Right forelimb (tissue), 1 donor: ENCODE measurements around the gene ARPP21.

Experiments used
- DNase-seq: peaks from one replicate; pipeline ENCODE4 v3.0.0-alpha.2; 2018

The ARPP21 gene

DNA sequence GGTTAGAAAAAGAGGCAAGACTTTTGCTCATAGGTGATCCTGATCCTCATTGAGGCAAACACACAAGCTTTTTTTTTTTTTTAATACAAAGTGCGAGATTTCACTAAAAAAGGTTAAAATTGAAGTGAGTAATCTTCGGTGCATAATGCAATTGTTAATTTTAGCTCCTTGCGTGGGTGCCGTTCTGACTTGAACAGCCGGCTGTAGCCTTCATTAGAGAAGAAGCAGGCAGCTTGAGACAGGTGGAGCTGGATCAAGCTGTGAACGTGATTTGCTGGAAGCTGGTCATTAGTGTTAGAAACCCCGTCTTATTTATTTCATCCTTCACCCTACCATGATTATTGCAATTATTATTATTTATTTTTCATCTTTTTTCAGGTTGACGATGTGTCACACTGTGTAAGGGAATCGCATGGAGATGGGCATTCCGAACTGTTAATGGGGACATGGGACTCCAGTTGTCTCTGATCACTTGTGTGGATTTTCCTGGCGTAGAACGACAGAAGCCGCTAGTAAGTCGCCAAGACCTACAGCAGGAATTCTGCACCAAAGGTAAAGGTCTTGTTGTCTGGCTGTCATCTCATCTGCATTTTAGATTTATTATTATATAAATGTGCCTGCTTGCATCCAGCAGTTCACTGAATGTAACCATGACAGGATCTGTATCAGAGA lies 40.2 kb downstream of the ARPP21 start:
- peak; percentile 45 for DNase-seq

DNA sequence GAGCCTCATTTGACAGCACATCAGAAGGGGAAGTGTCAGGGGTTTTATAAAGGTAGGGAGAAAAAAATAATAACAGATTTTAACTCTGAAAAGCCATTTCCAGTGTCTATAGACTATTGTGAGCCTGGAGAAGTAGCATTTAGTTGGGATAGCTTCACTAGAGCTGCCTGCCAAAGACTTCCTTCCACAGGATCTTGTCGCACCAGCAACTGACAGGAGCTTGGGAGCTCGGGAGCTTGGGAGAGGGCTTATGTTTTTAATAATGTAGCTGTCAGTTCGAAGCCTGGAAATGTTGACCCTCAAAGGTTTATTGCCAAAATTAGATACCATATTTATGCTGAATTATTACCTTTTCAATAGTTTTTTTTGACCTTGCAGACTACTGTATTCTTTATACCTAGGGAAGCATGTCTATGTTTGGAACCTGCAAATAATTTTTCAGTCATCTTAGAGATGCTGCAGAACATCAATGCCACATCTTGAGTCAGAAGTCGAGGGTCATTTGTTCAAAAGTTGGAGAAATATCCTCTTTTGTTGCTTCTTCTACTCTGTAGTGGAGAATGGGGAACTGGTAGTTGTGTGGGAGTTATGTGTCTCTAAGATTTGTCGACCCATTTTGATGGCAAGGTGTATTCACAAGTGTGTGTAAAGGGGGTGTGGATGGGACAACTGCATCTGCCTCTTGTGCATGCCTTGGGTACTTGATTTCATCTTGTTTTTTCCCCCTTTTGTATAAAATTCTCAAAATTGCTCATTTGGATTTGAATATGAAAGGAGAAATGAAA lies 41.7 kb downstream of the ARPP21 start:
- no peak for DNase-seq

DNA sequence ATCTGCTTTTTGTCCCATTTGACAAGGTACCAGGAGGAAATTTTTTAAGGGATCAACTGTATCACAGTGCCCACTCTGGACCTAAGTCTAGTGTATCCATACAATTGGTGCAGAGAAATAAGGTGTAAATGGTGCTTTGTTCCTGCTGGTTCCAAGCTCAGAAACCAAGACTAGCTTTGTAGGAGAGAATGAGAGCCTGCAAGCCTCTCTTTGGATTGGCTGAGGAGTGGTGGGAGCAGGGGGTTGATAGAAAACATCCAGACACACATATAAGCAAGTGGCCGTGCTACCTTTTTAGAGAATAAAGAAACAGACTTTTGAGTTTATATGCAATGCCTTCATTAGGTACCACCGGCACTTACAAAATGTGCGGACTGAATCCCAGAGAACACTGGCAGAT lies 45.8 kb downstream of the ARPP21 start:
- no peak for DNase-seq

DNA sequence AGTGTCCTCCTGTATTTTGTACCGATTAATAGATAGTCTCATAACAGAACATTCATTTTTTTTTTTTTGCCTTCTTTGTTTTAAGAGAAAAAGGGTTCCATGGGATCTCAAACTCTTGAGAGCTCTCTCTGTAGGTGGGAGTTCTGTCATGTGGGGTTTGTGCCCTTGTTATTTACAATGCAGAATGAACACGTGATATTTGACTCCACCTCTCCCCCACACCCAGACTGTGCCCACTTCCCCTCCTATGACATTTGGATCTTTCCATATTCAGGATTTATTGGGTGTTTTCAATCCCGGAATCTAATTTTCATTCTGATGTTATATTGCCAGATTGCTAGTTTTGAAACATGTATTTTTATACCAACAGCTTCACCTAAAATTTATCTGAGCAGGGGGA lies 49.5 kb downstream of the ARPP21 start:
- no peak for DNase-seq

DNA sequence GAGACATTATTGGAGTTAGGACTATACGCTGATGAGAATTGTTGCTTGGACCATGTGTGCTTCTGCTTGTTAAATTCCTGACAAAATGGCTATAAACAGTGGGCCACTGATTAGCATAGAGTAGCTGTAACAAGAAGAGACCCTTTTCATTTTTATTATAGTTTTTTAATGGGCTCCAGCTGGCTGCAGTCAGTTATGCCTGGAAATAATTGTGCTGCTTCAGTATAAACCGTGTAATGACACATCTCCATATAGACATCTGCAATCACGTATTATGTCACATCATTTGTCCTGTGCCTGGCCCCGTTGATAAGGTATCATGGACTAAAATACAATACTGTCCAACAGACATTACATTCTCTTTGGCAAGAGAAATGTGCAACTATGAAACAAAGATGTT lies 50.9 kb downstream of the ARPP21 start:
- DNase-seq: no peak

DNA sequence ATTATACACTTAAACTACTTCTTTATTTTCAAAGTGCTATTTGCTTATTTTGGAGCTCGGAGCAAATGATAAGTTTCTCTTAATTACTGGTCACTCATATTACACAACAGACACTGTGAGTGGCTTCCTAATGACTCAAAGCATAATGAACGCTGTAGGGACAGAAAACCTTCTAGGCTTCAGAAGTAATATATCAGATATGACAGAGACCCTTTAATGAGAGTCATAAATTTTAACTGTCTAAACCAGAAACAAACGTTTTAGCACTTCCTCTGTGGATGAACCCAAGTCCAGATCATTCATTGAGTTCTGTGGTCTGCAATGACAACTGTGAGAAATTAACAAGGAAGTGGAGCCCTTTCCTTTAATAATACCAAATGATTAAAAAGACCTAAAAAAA lies 66.6 kb downstream of the ARPP21 start:
- no peak for DNase-seq

DNA sequence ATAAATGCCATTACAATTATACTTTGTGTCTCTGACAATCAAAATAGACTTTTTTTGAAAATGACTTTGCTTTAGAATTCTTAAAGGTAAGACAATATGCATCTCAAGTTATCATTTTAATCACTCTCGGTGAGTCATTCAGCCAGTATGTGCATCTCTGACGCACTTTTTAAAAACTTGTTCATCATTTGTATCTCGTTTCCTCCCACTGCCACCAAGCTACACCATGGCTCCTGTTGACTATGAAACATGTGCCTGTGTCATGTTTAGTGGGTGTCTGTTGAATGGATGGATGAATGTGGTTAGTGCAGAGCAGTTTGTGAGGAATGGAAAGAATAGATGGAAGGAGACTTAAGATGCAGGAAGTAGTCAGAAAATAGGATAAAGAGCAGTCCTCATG lies 68.6 kb downstream of the ARPP21 start:
- DNase-seq: no peak

DNA sequence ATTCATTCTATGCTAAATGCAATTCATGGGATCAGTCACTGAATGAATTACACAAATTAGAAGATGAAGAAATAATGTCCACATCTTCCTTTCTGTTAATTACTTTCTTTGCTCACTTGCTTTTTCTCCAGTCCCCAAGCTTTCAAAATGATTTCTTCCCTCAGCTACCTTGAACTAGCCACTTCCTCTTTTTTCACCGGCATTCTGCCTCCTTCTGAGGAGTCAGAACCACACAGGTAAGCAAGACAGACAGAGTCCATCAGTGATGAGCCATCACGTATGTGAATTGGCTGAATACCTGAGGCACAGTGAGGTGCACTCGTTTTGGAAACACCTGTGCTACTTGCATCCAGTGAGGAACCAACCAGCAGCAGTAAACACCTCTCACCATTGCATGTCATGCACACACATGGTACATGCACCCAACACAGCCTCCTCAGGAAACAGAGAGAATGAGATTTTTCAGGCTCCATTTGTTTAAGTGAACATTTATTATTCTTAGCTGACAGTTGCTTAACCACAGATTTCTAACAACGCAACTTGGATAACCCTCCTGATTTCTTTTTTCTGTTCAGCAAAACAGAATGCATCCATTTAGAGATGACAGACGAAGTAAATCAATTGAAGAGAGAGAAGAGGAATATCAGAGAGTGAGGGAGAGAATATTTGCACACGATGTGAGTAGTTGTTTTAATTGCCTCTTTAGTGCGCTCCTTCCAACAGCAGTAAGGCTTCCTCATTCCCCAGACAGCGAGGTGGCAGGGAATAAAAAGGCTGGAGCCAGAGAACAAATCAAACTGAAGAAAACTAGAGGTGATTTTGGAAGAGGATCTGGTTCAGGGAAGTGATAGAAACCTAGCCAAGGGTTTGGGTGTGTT lies 69.3 kb downstream of the ARPP21 start:
- no peak for DNase-seq

DNA sequence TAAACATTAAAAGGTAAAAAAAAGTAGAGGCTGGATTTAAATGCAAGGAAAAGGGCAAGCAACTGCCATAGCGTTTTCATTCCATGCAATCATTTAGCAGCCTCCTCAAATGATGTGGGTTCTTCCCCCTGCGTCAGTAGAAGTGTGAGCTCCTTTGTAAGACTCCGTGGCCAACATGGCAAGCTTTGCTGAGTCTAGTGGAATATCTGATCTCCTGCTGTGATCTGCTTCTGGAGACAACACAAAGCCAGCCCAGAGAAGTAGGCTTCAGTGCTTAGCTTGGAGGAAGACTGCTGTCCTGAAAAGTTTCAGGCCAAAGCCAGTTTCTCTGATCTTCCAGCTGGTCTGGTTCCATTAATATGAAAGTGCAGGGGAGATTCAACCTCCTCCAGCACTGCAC lies 70.4 kb downstream of the ARPP21 start:
- no peak for DNase-seq

DNA sequence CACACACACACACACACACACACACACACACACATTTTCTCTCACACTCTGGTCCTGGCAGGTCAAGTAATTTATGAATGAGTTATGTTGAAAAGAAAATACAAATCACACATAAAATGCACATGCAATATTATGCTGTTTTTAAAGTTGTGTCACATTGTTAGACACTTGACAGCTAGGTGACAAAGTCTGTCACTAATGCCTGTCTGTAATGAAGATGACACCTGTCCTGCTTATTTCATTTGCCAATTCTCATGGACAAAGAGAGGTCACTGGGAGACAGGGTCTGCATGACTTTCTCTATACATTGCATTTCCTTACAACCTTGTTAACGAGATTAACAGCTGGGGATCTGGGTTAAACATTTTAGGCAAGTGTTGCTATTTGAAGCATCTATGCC lies 71.2 kb downstream of the ARPP21 start:
- no peak for DNase-seq

DNA sequence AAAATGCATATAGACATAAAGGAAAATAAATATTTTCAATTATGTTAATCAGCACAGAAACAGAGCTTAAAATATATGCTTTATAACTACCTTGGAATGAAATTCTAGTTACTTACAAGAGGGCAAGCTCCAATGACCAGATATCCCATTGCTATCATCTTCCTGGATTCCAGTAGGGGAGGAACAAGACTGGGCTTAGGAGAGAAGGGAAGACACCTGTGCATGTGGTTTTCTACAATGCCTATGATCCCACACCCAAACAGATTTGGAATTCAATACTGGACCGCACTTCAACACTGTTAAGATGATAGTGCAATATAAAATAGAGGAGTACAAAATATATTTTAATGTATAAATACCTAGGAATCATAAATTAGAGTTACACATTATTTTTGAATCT lies 79.6 kb downstream of the ARPP21 start:
- DNase-seq: no peak

DNA sequence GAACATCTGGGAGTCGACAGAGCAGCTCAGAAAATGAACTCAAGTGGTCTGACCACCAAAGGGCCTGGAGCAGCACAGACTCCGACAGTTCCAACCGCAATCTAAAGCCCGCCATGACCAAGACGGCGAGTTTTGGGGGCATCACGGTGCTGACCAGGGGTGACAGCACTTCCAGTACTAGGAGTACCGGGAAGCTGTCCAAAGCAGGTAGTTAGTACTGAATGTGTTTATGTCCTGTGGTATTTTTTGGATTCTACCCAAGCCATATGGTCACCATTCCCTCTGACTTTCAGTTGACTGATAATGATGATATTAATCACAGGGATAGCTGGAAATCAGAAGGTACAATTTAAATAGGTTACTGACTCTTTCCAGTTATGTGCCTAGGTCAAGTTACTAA lies 82.3 kb downstream of the ARPP21 start:
- no peak for DNase-seq

DNA sequence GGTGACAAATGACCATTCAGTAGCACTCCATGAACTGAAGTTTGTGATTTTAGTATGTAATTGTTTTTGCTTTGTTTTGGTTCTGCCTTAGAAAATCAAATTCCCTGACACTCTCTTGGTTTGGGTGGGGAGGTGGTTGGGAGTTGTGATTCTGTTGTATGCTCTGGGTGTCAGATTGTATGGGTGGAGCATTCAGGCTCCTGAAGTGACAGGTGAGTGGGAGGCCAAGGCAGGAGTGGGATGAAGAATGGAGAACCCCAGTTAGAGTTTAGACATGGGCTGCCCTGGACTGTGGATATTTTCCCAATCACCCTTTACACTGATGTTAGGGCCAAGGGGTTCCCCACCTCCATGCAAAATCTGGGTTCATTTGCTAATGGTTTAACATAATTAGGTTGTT lies 83.6 kb downstream of the ARPP21 start:
- DNase-seq: no peak

DNA sequence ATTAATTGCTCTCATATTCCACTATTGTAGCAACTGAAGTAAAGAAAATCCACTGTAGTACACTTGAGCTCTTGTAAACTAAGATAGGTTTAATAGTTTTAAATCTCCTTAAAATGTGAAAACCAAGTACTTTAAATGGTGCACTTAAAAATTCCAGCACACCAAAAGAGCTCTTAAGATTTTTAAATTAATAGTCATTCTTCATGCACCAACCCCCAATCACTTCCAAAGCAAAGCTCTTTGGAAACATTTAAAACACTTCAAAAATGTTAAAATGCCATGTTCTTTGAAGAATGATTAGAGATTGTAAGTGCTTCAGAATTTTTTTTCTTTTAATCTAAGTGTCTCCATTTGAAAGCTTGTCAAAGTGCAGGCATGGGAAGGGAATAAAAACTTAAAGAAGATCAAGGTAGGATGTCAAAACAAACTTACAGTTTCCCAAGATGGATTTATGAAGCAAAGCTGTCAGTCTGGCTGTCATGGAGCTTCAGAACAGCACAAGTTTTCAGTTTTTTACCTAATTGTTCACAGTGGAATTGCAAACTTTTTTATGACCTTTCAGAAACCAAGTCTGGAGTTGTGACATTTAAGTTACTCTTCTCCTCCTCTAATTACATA lies 84.3 kb downstream of the ARPP21 start:
- DNase-seq: no peak

DNA sequence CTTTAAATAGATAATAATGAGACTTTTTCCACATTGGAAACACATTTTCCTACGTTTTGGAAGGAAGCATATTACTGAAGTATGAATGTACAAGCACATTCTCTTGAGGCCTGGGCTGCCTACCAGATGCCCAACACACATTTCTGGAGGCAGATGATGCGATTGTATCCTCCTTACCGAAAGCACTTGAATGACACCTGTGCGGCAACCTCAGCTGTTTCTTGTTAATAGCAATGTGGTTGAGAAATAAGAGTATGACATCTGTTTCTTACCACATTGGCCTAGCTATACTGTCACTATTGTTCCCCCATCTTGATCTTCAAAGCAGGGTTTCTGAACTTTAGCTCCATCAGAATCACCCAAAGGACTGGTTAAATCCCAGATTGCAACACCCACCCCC lies 84.8 kb downstream of the ARPP21 start:
- DNase-seq: no peak

DNA sequence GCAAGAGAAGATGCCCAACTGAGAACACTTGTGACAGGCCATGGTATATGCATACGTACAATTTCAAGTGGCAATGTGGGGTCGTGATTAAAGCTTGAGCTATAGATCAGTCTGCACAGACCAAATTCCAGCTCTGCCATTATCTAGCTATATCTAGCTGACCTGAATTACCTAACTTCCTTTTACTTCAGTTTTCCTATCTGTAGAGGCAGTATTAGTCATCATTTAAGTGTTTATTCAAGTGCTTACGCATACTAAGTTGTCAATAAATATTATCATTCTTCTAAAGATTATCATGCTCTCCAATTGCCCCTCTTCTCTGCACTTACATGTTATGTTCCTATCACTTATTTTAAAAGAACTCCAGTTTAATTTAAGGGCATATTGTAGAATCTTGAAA lies 87.9 kb downstream of the ARPP21 start:
- DNase-seq: no peak

DNA sequence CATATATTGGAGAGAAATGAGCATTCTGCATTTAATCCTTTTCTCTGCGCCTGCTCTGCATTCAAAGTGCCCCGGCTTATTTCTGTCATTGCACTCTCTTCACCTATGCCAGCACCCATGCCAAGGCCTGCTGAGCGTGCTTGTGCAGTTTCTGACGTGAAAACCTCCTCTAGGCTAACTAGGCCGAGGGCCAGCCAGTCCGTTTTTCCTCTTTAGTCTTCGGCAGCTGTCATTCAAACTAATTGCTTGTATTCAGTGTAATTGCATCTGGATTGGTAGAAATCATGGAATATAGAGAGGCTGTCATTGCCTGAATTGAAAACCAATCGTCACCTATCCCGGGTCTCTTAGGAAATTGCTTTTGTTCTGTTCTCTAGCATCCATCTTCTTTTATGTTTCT lies 94.0 kb downstream of the ARPP21 start:
- no peak for DNase-seq

DNA sequence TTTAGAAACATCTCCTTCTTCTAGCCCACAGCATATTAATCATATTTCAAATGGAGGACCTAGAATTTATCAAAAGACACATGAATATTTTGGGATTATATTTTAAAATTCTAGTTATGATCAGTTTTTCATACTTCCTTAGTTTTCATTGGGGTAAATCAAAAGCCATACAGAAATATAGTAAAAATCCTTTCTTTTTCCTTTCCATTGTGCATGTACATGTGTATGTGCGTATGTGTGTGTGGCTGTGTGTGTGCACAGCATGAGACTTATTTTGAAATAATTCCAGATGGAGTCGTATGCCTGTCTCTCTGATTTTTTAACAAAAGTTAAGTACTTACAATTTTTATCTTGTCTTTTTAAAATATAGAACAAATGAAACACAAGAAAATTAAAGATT lies 94.5 kb downstream of the ARPP21 start:
- DNase-seq: no peak

DNA sequence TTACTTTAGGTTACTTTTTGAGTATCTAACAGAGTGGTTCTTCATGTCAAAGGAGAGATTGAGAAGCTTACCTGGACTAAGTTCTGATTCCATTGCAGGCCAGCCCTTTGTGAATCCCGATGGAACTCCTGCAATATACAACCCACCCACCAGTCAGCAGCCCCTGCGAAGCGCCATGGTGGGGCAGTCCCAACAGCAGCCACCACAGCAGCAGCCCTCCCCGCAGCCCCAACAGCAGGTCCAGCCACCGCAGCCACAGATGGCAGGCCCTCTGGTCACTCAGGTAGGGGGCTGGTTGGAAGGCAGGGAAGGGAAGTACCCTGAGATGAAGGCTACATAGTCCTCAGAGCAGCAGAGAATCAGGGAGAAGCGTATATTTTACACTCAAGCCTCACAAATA lies 97.8 kb downstream of the ARPP21 start:
- no peak for DNase-seq

DNA sequence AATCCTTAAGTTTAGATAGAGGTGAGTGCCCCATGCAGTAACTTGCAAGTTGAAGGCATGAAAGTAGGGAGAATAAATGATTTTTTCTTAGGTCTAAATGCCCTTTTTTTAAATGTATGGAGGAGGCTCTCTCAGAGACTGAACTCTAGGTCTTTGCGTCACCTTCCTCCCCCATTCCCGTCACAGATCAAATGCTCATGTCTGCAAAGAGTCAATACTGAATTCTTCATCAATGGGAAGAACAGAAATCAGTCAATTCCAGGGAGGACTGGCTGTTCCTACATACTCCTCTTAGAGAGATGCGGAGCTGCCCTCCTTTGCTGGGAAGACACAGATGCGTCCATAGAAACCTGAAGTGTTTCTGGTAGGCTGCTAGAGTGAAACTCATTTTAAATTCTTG lies 98.2 kb downstream of the ARPP21 start:
- no peak for DNase-seq

DNA sequence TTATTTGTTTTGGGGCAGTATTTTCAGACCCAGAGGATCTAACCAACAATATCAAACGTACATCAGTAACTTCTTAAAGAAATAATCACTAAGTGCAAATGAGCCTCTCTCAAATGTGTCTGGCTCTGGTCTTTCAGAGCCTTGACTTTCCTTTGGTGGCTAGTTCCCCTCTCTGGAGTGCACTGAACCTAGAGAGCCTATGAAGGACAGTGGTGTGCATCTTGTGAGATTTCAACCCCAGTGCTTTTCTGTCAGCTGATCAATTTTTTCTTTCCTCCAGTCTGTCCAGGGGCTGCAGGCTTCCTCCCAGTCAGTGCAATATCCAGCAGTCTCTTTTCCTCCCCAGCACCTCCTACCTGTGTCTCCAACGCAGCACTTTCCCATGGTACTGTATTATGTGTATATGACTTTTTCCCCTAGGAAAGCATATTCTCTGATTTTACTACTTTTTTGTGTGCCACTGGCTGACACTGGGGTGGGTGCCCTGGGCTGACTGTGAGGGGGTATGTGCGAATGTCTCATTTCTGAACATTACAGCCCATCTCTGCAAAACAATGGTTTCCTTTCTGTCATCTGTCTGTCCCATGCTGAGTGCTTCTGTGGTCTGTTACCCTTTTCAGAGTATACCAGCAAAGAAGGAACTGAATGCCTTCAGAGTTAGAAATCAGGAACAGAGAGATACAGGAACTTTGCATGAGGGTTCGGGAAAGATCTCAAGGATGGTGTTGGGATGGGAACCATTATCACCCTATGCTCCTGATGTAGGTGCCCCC lies 98.8 kb downstream of the ARPP21 start:
- DNase-seq: no peak

DNA sequence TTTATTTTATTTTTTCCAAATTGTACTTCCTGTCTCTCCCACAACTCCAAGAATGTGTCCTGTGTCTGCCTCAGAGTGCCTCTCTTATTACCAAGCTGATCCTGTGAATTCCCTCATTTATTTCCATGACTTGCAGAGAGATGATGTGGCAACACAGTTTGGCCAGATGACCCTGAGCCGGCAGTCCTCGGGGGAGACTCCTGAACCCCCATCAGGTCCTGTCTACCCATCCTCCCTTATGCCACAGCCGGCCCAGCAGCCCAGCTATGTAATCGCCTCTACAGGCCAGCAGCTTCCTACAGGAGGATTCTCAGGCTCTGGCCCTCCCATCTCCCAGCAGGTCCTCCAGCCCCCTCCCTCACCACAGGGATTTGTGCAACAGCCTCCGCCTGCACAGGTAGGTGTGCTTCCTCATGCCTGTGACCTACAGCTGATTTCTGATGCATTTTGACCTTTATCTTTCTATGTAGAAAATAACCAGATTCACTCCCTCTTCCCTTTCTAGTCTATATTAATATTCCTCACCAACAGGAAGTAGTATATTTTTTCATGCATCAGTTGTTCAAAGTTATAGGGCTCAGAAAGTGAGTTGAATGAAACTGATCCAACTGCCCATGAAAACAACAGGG lies 100.0 kb downstream of the ARPP21 start:
- no peak for DNase-seq
